H1 (cell line): Measurements from ENCODE around the gene RAD9A. TPM values are rescaled to one million over a fixed set of nuclear protein-coding genes. Genes with fewer than 3 reads are reported as not detected.

ENCODE experiments used
- CTCF ChIA-PET: fragments of 300-600 bp; sonication (Branson Sonifier 250); formaldehyde crosslinking; loops from one replicate; lab custom pipeline; 2021; ENCODE audit not compliant: partially characterized antibody; lab: Charles Lee
- POLR2A ChIA-PET: fragments of 300-600 bp; sonication (Branson Sonifier 250); formaldehyde crosslinking; loops from one replicate; lab custom pipeline; 2021; ENCODE audit warnings: inconsistent platforms; ENCODE audit not compliant: partially characterized antibody; lab: Charles Lee
- DNase-seq, 2 experiments: peaks; one replicate each; pipeline versions ENCODE4 v3.0.0 to v3.0.0-alpha.2; 2010 to 2022; ENCODE audit warnings: low spot score in 2 of 2, low read depth in 1 of 2, mixed read lengths in 1 of 2
- FAIRE-seq: peaks from 2 replicates; lab custom pipeline; 2011; peaks lifted over from hg19 to GRCh38; lab: Jason Lieb, UNC
- H2AFZ ChIP-seq: 2 replicates; pipeline ENCODE4 v1.8.1; 2012; ENCODE audit warnings: low read length, inconsistent platforms
- H2AK5ac ChIP-seq: 2 replicates; pipeline ENCODE4 v1.6.1; 2013; ENCODE audit warnings: low read depth, low read length
- H2BK120ac ChIP-seq: replicated peaks from 2 replicates; pipeline ENCODE3; 2013; ENCODE audit warnings: low read depth, low read length, inconsistent platforms
- H2BK12ac ChIP-seq: 2 replicates; pipeline ENCODE4 v1.6.1; 2013; ENCODE audit warnings: low read depth, low read length
- H2BK15ac ChIP-seq: 2 replicates; pipeline ENCODE4 v1.6.1; 2013; ENCODE audit warnings: low read length
- H2BK20ac ChIP-seq: 2 replicates; pipeline ENCODE4 v1.6.1; 2013; ENCODE audit warnings: low read length
- H2BK5ac ChIP-seq: 2 replicates; pipeline ENCODE4 v1.6.1; 2013; ENCODE audit warnings: low read depth, low read length
- H3K14ac ChIP-seq: 2 replicates; pipeline ENCODE4 v1.6.1; 2013; ENCODE audit warnings: inconsistent platforms; ENCODE audit not compliant: insufficient read length
- H3K18ac ChIP-seq: 2 replicates; pipeline ENCODE4 v1.6.1; 2013; ENCODE audit warnings: low read length; ENCODE audit errors: extremely low read depth
- H3K23ac ChIP-seq: 2 replicates; pipeline ENCODE4 v1.6.1; 2013; ENCODE audit warnings: inconsistent platforms; ENCODE audit not compliant: insufficient read length
- H3K23me2 ChIP-seq: 2 replicates; pipeline ENCODE4 v1.6.1; 2013; ENCODE audit warnings: low read depth, low read length
- H3K27ac ChIP-seq: 2 replicates; pipeline ENCODE4 v1.6.1; 2011; ENCODE audit warnings: low read depth, low read length, inconsistent platforms
- H3K27me3 ChIP-seq, 4 experiments: replicated peaks in 1 of 4; 1 replicate in 1 of 4; 2 replicates in 3 of 4; pipeline versions ENCODE4 v1.6.1 to v1.8.1; 2011 to 2013; ENCODE audit warnings: low read length in 3 of 4, mild to moderate bottlenecking in 3 of 4, inconsistent platforms in 2 of 4, mixed read lengths in 2 of 4, moderate library complexity in 1 of 4; ENCODE audit not compliant: control insufficient read depth in 3 of 4, insufficient read depth in 3 of 4; ENCODE audit errors: extremely low read depth in 1 of 4
- H3K36me3 ChIP-seq, 4 experiments: 2 replicates each; pipeline versions ENCODE4 v1.6.1 to v1.8.1; 2011 to 2013; ENCODE audit warnings: mild to moderate bottlenecking in 4 of 4, low read length in 3 of 4, moderate library complexity in 2 of 4, control low read depth in 1 of 4, inconsistent platforms in 1 of 4; ENCODE audit not compliant: insufficient read depth in 4 of 4, control insufficient read depth in 2 of 4
- H3K4ac ChIP-seq: replicated peaks from 2 replicates; pipeline ENCODE3; 2013; ENCODE audit warnings: low read length, low read depth, mixed read lengths, inconsistent platforms; ENCODE audit not compliant: insufficient read length
- H3K4me1 ChIP-seq, 4 experiments: replicated peaks in 1 of 4; 1 replicate in 1 of 4; 2 replicates in 3 of 4; pipeline versions ENCODE4 v1.6.1 to v1.8.1; 2011 to 2013; ENCODE audit warnings: low read length in 3 of 4, inconsistent platforms in 2 of 4, mixed read lengths in 1 of 4; ENCODE audit not compliant: insufficient read depth in 4 of 4, control insufficient read depth in 3 of 4
- H3K4me2 ChIP-seq, 2 experiments: 2 replicates each; pipeline versions ENCODE4 v1.6.1 to v1.8.1; 2011 to 2013; ENCODE audit warnings: low read depth in 2 of 2, low read length in 2 of 2, control low read depth in 1 of 2, inconsistent platforms in 1 of 2, mild to moderate bottlenecking in 1 of 2; ENCODE audit not compliant: insufficient read depth in 1 of 2
- H3K4me3 ChIP-seq, 4 experiments: fragments of 200-600, 300-600 bp in 1 of 4; sonication (generic), shearing (Covaris generic), sonication (Bioruptor Twin) in 1 of 4; 2 replicates each; pipeline versions ENCODE4 v1.5.1 to v1.8.1; 2011 to 2016; ENCODE audit warnings: low read length in 4 of 4, low read depth in 3 of 4, control low read depth in 2 of 4, inconsistent platforms in 2 of 4, mild to moderate bottlenecking in 2 of 4, mixed read lengths in 1 of 4, moderate library complexity in 1 of 4; ENCODE audit not compliant: insufficient read depth in 2 of 4; ENCODE audit errors: extremely low read depth in 1 of 4
- H3K56ac ChIP-seq: replicated peaks from 2 replicates; pipeline ENCODE3; 2013; ENCODE audit warnings: low read depth, mild to moderate bottlenecking, mixed read lengths, low read length, inconsistent platforms; ENCODE audit not compliant: insufficient read length
- H3K79me1 ChIP-seq: 2 replicates; pipeline ENCODE4 v1.6.1; 2013; ENCODE audit warnings: low read depth, low read length, control low read depth
- H3K79me2 ChIP-seq, 2 experiments: 2 replicates each; pipeline versions ENCODE4 v1.6.1 to v1.8.1; 2012 to 2013; ENCODE audit warnings: low read length in 2 of 2, mild to moderate bottlenecking in 2 of 2, inconsistent platforms in 1 of 2; ENCODE audit not compliant: insufficient read depth in 2 of 2, control insufficient read depth in 1 of 2
- H3K9ac ChIP-seq, 4 experiments: replicated peaks in 1 of 4; 1 replicate in 1 of 4; 2 replicates in 3 of 4; pipeline versions ENCODE4 v1.6.1 to v1.8.1; 2011 to 2013; ENCODE audit warnings: low read depth in 3 of 4, low read length in 3 of 4, control low read depth in 2 of 4, mild to moderate bottlenecking in 2 of 4, moderate library complexity in 2 of 4, inconsistent platforms in 1 of 4; ENCODE audit errors: extremely low read depth in 1 of 4
- H3K9me3 ChIP-seq, 2 experiments: 2 replicates each; pipeline versions ENCODE4 v1.6.1 to v1.8.1; 2012 to 2013; ENCODE audit warnings: mild to moderate bottlenecking in 2 of 2, moderate library complexity in 2 of 2, control low read depth in 1 of 2, inconsistent platforms in 1 of 2, low read depth in 1 of 2, low read length in 1 of 2, mixed read lengths in 1 of 2; ENCODE audit not compliant: insufficient read depth in 2 of 2
- H4K20me1 ChIP-seq, 2 experiments: replicated peaks in 1 of 2; 2 replicates each; pipeline versions ENCODE3 to v1.8.1; 2011 to 2013; ENCODE audit warnings: inconsistent platforms in 2 of 2, low read length in 2 of 2, mild to moderate bottlenecking in 1 of 2; ENCODE audit not compliant: insufficient read depth in 2 of 2, control insufficient read depth in 1 of 2
- H4K5ac ChIP-seq: 2 replicates; pipeline ENCODE4 v1.6.1; 2013; ENCODE audit warnings: low read length, low read depth, mixed read lengths, inconsistent platforms; ENCODE audit not compliant: insufficient read length
- H4K8ac ChIP-seq: 2 replicates; pipeline ENCODE4 v1.8.0; 2013; ENCODE audit warnings: mild to moderate bottlenecking, moderate library complexity, low read length, inconsistent platforms; ENCODE audit not compliant: insufficient read depth; ENCODE audit errors: extremely low read depth
- H4K91ac ChIP-seq: replicated peaks from 2 replicates; pipeline ENCODE3; 2013; ENCODE audit warnings: low read length, mixed read lengths, inconsistent platforms; ENCODE audit not compliant: insufficient read length
- BRCA1 ChIP-seq: IDR thresholded peaks from 2 replicates; pipeline ENCODE4 v1.6.1; 2012; ENCODE audit warnings: low read depth, low read length, improper control_type of control experiment
- CBX5 ChIP-seq: fragments of 300-800, 300-1000 bp; sonication (generic); IDR thresholded peaks from 2 replicates; pipeline ENCODE4 v1.7.1; 2016; ENCODE audit warnings: antibody characterized with exemption, low read length, low read depth
- CHD1 ChIP-seq: IDR thresholded peaks from 2 replicates; pipeline ENCODE4 v1.6.1; 2012; ENCODE audit warnings: low read depth, low read length, improper control_type of control experiment
- GABPA ChIP-seq: IDR thresholded peaks from 2 replicates; pipeline ENCODE4 v1.6.1; 2011; ENCODE audit warnings: mild to moderate bottlenecking, low read length, moderate library complexity, borderline replicate concordance; ENCODE audit not compliant: insufficient read depth
- HDAC6 ChIP-seq: IDR thresholded peaks from one replicate; pipeline ENCODE4 v1.7.1; 2012; ENCODE audit warnings: low read depth, mild to moderate bottlenecking, inconsistent platforms, low read length, moderate library complexity
- POLR2A ChIP-seq, 2 experiments: IDR thresholded peaks; 1 replicate in 1 of 2; 2 replicates in 1 of 2; pipeline ENCODE4 v1.6.1; 2011; ENCODE audit warnings: low read depth in 2 of 2, low read length in 2 of 2, mild to moderate bottlenecking in 2 of 2; ENCODE audit errors: control extremely low read depth in 1 of 2
- RAD21 ChIP-seq, 2 experiments: IDR thresholded peaks in 1 of 2; conservative IDR thresholded peaks in 1 of 2; 2 replicates each; pipeline ENCODE4 v1.6.1; 2011; ENCODE audit warnings: low read depth in 2 of 2, low read length in 2 of 2, improper control_type of control experiment in 1 of 2, inconsistent platforms in 1 of 2, mild to moderate bottlenecking in 1 of 2, moderate library complexity in 1 of 2
- RNF2 ChIP-seq: fragments of 200-900, 300-1000 bp; sonication (generic); IDR thresholded peaks from 2 replicates; pipeline ENCODE4 v1.7.1; 2016; ENCODE audit warnings: borderline replicate concordance, low read depth, mild to moderate bottlenecking, antibody characterized with exemption, low read length; ENCODE audit not compliant: poor library complexity, severe bottlenecking; ENCODE audit errors: missing control alignments
- SP1 ChIP-seq: IDR thresholded peaks from 2 replicates; pipeline ENCODE4 v1.6.1; 2011; ENCODE audit warnings: low read depth, low read length
- SUZ12 ChIP-seq: fragments of 200-600 bp; sonication (generic); IDR thresholded peaks from 2 replicates; pipeline ENCODE4 v1.6.1; 2012; ENCODE audit warnings: mild to moderate bottlenecking, inconsistent platforms, low read length, moderate library complexity, mixed read lengths
- TBP ChIP-seq: IDR thresholded peaks from 2 replicates; pipeline ENCODE4 v1.6.1; 2011; ENCODE audit warnings: low read depth, low read length, improper control_type of control experiment
- WGBS, 2 experiments: shearing (Covaris generic) in 1 of 2; methylation state at CpG; one replicate each; pipeline versions ENCODE4 v1.1.6 to v1.1.7; 2013 to 2015; ENCODE audit warnings: low lambda C conversion rate in 2 of 2, mixed read lengths in 2 of 2, inconsistent platforms in 1 of 2, low coverage in 1 of 2, missing lambda C conversion rate in 1 of 2; ENCODE audit not compliant: insufficient replicate concordance in 2 of 2, insufficient coverage in 1 of 2, insufficient read length in 1 of 2; ENCODE audit errors: extremely low coverage in 1 of 2, missing lambda C conversion rate in 1 of 2; 5-methylcytosine and 5-hydroxymethylcytosine counted together
- polyA plus RNA-seq, 7 experiments: library from polyadenylated mRNA; depleted of rRNA in 3 of 7; stranded (reverse) in 5 of 7; unstranded in 2 of 7; fragments of >200 nt in 5 of 7; fragments of 200-250 nt in 2 of 7; gene quantifications; 1 replicate in 5 of 7; 2 replicates in 1 of 7; 4 replicates in 1 of 7; pipeline versions ENCODE4 v1.2.1 to v1.2.3, GENCODE V29; 2011 to 2013; ENCODE audit warnings: missing spikeins in 2 of 7, mixed read lengths in 2 of 7
- total RNA-seq: library from RNA; stranded (reverse); fragmentation: NEBNext Ultra II Directional; extraction: Animal tissue kit (Norgen Biotek cat#: 25700); gene quantifications from 2 replicates; pipeline ENCODE4 v1.2.1, GENCODE V29; 2021

Gene RAD9A
- total and polyA plus RNA-seq, 2 of the 8 experiments (the other 6 are each of a cell fraction or from before 2014, with no cell fraction given), result 22.2 to 25.5 TPM

DNA sequence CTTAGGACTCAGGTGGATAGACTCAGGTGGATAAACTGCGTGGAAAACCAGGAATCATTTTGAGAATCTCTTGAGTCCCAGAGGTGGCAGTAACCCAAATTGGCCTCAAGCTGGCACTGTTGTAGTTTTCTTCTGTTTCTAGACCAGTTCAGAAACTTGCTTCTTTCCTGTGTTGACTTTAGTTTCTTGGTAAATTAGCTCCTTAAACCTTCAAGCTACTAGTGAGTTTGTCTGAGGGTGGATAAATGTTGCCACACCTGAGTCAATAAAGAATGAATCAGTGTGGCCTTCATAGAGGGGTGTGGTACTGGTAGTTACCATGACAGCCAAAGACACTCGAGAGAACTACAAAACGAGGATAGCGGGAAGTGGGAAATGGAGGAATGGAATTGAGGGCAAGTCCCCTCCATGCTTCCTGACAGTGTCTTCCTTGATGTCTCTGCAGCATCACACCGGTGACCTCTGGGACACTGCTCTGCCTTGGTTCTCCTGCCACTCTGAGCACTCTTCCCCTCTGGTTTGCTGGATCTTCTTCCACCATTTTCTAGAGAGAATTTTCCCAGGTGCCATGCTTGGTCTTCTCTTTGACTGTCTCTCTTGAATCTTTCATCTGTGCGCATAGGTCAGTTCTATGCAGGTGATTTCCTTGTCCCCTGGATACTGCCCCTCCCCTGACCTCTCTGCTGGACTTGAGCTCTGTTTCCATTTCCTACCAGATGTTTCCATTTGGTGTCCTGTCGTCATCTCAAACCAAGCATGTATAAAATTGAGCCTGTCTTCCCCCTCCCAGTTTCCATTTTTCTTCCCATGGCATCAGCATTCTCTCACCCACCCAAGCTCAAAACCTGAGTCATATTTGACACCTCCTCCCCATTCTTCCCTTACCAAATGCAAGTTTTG, 45.6 kb upstream of the RAD9A start:
- H3K9ac ChIP-seq, result no peak overlapping the region
- no peak overlapping the region for H3K56ac ChIP-seq
- H3K4me1 ChIP-seq, result no peaks in the 10 kb centered on the region
- no peaks in the 10 kb centered on the region for H4K20me1 ChIP-seq
- H3K4ac ChIP-seq, result no peak overlapping the region
- H2BK15ac ChIP-seq, result 0 out of 2 replicates have a peak overlapping the region, but pooled peaks have one; percentile 25
- ChIA-PET CTCF (interaction anchor here (0.7 to 4.7 kb wide), 36 partner anchors 10 to 281 kb away, joined by 3 to 55 read pairs (median 6); partner anchors contain the start of genes CLCF1, PPP1CA and RAD9A), POLR2A (interaction anchor here (0.6 to 1.7 kb wide), 5 partner anchors 26 to 142 kb away, joined by 3 to 4 read pairs (median 3); no protein-coding TSS in a partner anchor)
- H3K4me3 ChIP-seq, result no peak overlapping the region
- H2BK20ac ChIP-seq, result no peak overlapping the region
- H2BK12ac ChIP-seq, result peak overlapping the region; percentile 62; the same call in 1 of the 2 replicates
- no peak overlapping the region for H2AK5ac ChIP-seq
- H3K9me3 ChIP-seq, result no peaks in the 10 kb centered on the region
- H3K23ac ChIP-seq, result no peak overlapping the region
- no peak overlapping the region for H2AFZ ChIP-seq
- H3K23me2 ChIP-seq, result no peaks in the 10 kb centered on the region
- H3K27me3 ChIP-seq, result no peaks in the 10 kb centered on the region
- H3K36me3 ChIP-seq, result no peaks in the 10 kb centered on the region
- H3K18ac ChIP-seq, result no peak overlapping the region
- FAIRE-seq, result peak; percentile 19
- no peak overlapping the region for H2BK120ac ChIP-seq
- H4K8ac ChIP-seq, result no peak overlapping the region; the same call in 1 of the 2 replicates
- DNase-seq, result no peak
- no peak overlapping the region for H2BK5ac ChIP-seq
- no peak overlapping the region for H4K91ac ChIP-seq
- no peak overlapping the region for H4K5ac ChIP-seq
- no peaks in the 10 kb centered on the region for H3K79me2 ChIP-seq
- 80% methylated on average over 7 of the region's 7 CpGs; no CpG with 5 or more reads in 1 of the 2 experiments for WGBS, 2 experiments
- H3K79me1 ChIP-seq, result no peaks in the 10 kb centered on the region; the same call in 1 of the 2 replicates
- no peak overlapping the region for H3K27ac ChIP-seq
- no peak overlapping the region for H3K4me2 ChIP-seq
- no peak overlapping the region for H3K14ac ChIP-seq
- TF ChIP-seq RAD21 (IDR thresholded peaks at IDR 0.05 in 1 of 2, conservative IDR thresholded peaks at IDR 0.05 in 1 of 2; ENCODE audit: low read depth in 2 of 2, low read length in 2 of 2), result peak; percentile 55 to 63
- TF ChIP-seq HDAC6, result no peak
- no peak for TF ChIP-seq POLR2A (IDR thresholded peaks at IDR 0.05; ENCODE audit: control extremely low read depth in 1 of 2, low read depth in 2 of 2, low read length in 2 of 2)
- TF ChIP-seq SP1, result peak; percentile 94
- TF ChIP-seq BRCA1, result no peak
- no peak for TF ChIP-seq CHD1
- TF ChIP-seq TBP, result no peak
- no peak for TF ChIP-seq GABPA
- no peak for TF ChIP-seq SUZ12
- no peak for TF ChIP-seq CBX5
- TF ChIP-seq RNF2, result no peak
